UCSD-AML1 (cell line): ENCODE data around the gene TMEM132C.

Experiments
- DNase-seq: peaks from one replicate; lab custom pipeline; 2025; ENCODE audit not compliant: unreplicated experiment; lab: John Stamatoyannopoulos, UW

TMEM132C gene

GRCh38 chr12:128693771-128694170 is 426.8 kb downstream of the TMEM132C start:
- no peak for DNase-seq

GRCh38 chr12:128694445-128694844 is 427.5 kb downstream of the TMEM132C start:
- DNase-seq: no peak

- no peak for DNase-seq
Observed at GRCh38 chr12:128695697-128696096, 428.7 kb downstream of the TMEM132C start.

- no peak for DNase-seq
Observed at GRCh38 chr12:128698301-128698972, 431.5 kb downstream of the TMEM132C start.

- no peak for DNase-seq
Observed at GRCh38 chr12:128699106-128699505, 432.1 kb downstream of the TMEM132C start.

GRCh38 chr12:128702371-128702770 is 435.4 kb downstream of the TMEM132C start:
- DNase-seq: no peak

- no peak for DNase-seq
Observed at GRCh38 chr12:128705140-128705539, 438.2 kb downstream of the TMEM132C start.

GRCh38 chr12:128707488-128707887 is 440.5 kb downstream of the TMEM132C start:
- no peak for DNase-seq

- DNase-seq: no peak
Observed at GRCh38 chr12:128708789-128709188, 441.8 kb downstream of the TMEM132C start.

GRCh38 chr12:128709660-128710059 is 442.7 kb downstream of the TMEM132C start:
- DNase-seq: no peak

- no peak for DNase-seq
Observed at GRCh38 chr12:128711486-128711885, 444.5 kb downstream of the TMEM132C start.

GRCh38 chr12:128712622-128713021 is 445.7 kb downstream of the TMEM132C start:
- DNase-seq: no peak

GRCh38 chr12:128715485-128715884 is 448.5 kb downstream of the TMEM132C start:
- no peak for DNase-seq

- no peak for DNase-seq
Observed at GRCh38 chr12:128724468-128725046, 457.6 kb downstream of the TMEM132C start.

GRCh38 chr12:128726886-128727285 is 459.9 kb downstream of the TMEM132C start:
- DNase-seq: no peak

GRCh38 chr12:128727461-128727860 is 460.5 kb downstream of the TMEM132C start:
- DNase-seq: no peak

GRCh38 chr12:128727999-128728398 is 461.0 kb downstream of the TMEM132C start:
- no peak for DNase-seq

- no peak for DNase-seq
Observed at GRCh38 chr12:128729628-128730121, 462.7 kb downstream of the TMEM132C start.

- DNase-seq: no peak
Observed at GRCh38 chr12:128734371-128734770, 467.4 kb downstream of the TMEM132C start.

- no peak for DNase-seq
Observed at GRCh38 chr12:128737292-128737966, 470.5 kb downstream of the TMEM132C start.

GRCh38 chr12:128743916-128744315 is 476.9 kb downstream of the TMEM132C start:
- no peak for DNase-seq
